ENCODE measurements around the gene PHF10.

DNA sequence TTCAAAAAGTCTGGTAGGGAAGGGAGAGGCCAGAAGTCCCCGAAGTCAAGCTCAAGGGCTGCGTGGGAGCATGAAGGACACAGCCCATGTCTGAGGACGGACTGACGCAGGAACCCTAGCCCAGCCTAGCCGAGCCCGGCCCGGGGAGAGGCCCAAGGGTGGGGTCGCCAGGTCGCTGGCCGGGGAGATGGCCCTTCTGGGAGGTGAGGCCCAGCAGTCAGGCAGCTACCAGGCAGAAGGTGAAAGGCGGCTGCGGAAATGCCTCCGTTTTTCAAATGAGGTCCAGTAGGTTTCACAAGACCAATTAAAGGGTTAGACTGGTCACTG lies 67.1 kb downstream of the PHF10 start:
- TF ChIP-seq, protein P1, sequence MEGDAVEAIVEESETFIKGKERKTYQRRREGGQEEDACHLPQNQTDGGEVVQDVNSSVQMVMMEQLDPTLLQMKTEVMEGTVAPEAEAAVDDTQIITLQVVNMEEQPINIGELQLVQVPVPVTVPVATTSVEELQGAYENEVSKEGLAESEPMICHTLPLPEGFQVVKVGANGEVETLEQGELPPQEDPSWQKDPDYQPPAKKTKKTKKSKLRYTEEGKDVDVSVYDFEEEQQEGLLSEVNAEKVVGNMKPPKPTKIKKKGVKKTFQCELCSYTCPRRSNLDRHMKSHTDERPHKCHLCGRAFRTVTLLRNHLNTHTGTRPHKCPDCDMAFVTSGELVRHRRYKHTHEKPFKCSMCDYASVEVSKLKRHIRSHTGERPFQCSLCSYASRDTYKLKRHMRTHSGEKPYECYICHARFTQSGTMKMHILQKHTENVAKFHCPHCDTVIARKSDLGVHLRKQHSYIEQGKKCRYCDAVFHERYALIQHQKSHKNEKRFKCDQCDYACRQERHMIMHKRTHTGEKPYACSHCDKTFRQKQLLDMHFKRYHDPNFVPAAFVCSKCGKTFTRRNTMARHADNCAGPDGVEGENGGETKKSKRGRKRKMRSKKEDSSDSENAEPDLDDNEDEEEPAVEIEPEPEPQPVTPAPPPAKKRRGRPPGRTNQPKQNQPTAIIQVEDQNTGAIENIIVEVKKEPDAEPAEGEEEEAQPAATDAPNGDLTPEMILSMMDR (IDR thresholded peaks at IDR 0.05) = no peak
- TF ChIP-seq POLR2AphosphoS5 (IDR thresholded peaks at IDR 0.05) (no peak), EP300 (IDR thresholded peaks at IDR 0.05) (no peak), POLR2A (IDR thresholded peaks at IDR 0.05; ENCODE audit: low read depth) (no peak)
